GM12891 (cell line): ENCODE results near the gene SLC7A14.

Source experiments
- POLR2A ChIP-seq: IDR thresholded peaks from 2 replicates; pipeline ENCODE4 v1.6.1; 2011; ENCODE audit warnings: low read depth, low read length, control low read depth
- POLR2AphosphoS5 ChIP-seq: IDR thresholded peaks from 2 replicates; pipeline ENCODE4 v1.6.1; 2011; ENCODE audit warnings: low read depth, low read length, control low read depth
- SPI1 ChIP-seq: IDR thresholded peaks from 2 replicates; pipeline ENCODE4 v1.6.1; 2011; ENCODE audit warnings: low read depth, low read length, control low read depth
- TAF1 ChIP-seq: IDR thresholded peaks from 2 replicates; pipeline ENCODE4 v1.6.1; 2011; ENCODE audit warnings: low read depth, low read length, control low read depth

- TF ChIP-seq POLR2AphosphoS5 (no peak), SPI1 (no peak), TAF1 (no peak), POLR2A (no peak)
Measured at GRCh38 chr3:170506556-170506955, 79.3 kb downstream of the SLC7A14 start.
